Neural crest cell (in vitro differentiated cells): ENCODE measurements around the gene ANKK1. TPM values are rescaled to one million over a fixed set of nuclear protein-coding genes. Genes with fewer than 3 reads are reported as not detected.

Source experiments
- DNase-seq: peaks from one replicate; pipeline ENCODE4 v3.0.0; 2021; ENCODE audit warnings: low read depth, mixed read lengths, low spot score
- H3K27ac Mint-ChIP-seq: one replicate; pipeline ENCODE4 v1.8.0; 2021; ENCODE audit warnings: mild to moderate bottlenecking, mixed read lengths; ENCODE audit not compliant: unreplicated experiment
- H3K27me3 Mint-ChIP-seq: 2 replicates; pipeline ENCODE4 v1.8.0; 2021; ENCODE audit warnings: low read depth, mild to moderate bottlenecking, mixed read lengths
- H3K36me3 Mint-ChIP-seq: 2 replicates; pipeline ENCODE4 v1.8.0; 2021; ENCODE audit warnings: low read depth, mild to moderate bottlenecking, mixed read lengths
- H3K4me1 Mint-ChIP-seq: 2 replicates; pipeline ENCODE4 v1.8.0; 2021; ENCODE audit warnings: mixed read lengths
- H3K4me3 Mint-ChIP-seq: one replicate; pipeline ENCODE4 v1.8.0; 2021; ENCODE audit warnings: mild to moderate bottlenecking, mixed read lengths
- H3K9me3 Mint-ChIP-seq: 2 replicates; pipeline ENCODE4 v1.8.0; 2021; ENCODE audit warnings: mixed read lengths
- CTCF ChIP-seq: fragments of 200-600 bp; sonication (generic); conservative IDR thresholded peaks from 2 replicates; pipeline ENCODE4 v1.5.0; 2021; ENCODE audit warnings: antibody characterized with exemption, mild to moderate bottlenecking
- total RNA-seq: library from RNA; stranded (reverse); gene quantifications from 2 replicates; pipeline ENCODE4 v1.2.1, GENCODE V29; 2021

ANKK1 gene
- total RNA-seq, 1 donor from 2014 or later = 0.09 TPM

- H3K4me1 Mint-ChIP-seq = no peaks in the 10 kb centered on the region
- no peak overlapping the region for H3K4me3 Mint-ChIP-seq
- peaks cover 21% of the 10 kb centered on the region for H3K27me3 Mint-ChIP-seq
- H3K27ac Mint-ChIP-seq = no peak overlapping the region
- DNase-seq = no peak
- TF ChIP-seq CTCF = no peak
- H3K36me3 Mint-ChIP-seq = no peaks in the 10 kb centered on the region
- H3K9me3 Mint-ChIP-seq = no peaks in the 10 kb centered on the region
These were observed 17.4 kb downstream of the ANKK1 start for GRCh38 chr11:113404859-113405430.

DNA sequence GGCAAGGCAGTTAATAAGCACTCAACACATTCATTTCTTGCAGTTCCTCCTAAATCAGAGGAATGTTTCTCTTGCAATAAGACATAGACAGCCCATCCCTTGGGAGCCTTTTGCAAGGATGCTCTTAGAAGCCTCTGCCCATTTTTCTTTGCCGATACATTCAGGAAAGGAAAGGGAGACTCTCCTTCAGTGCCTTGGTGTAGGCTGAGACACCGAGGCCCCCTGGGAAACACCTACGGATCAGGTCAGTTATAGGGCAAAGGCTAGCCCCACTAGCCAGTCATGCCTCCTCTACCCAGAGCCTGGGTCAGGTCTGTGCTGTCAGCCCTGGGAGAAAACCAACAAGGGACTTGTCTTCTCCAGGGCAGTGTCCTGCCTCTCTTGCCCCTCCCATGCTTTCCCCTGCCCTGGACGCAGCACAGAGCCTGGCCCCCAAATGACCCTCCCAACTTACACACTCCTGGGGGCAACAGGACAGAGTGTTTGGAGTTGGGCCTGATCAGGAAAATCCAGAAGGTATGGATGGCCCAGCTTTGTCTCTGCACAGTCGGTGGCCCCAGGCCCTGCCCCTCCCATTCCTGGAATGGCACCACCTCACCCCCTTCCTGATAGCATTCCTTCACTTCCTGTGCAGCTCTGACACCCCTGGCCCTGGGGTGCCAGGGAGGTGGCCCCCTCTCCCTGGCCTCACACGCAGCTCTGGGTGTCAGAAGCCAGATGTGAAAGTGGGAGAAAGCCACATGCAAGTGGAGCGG is 18.3 kb downstream of the ANKK1 start:
- no peak for DNase-seq
- Mint-ChIP-seq H3K9me3 (no peaks in the 10 kb centered on the region), H3K36me3 (no peaks in the 10 kb centered on the region), H3K4me1 (no peaks in the 10 kb centered on the region), H3K27ac (no peak overlapping the region), H3K4me3 (no peak overlapping the region), H3K27me3 (peaks cover 21% of the 10 kb centered on the region)
- TF ChIP-seq CTCF = no peak

DNA sequence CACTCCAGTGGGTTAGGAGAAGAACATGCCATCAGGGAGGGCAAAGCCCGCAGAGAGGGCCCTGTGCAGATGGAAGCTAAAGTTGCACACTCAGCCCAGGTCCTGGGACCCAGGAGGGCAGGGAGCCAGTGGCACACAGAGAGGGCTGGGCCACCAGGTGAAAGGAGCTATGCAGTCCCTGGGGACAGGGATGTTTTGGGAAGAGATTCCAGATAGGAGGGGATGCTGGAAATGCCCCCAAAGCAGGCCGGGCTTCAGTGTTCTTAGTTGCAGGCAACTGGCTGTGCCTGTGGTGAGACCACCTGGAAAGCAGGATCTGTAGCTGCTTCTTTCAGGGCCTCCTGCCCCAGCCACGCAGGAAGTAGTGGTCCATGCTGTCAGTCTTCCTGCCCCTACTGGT is 19.6 kb downstream of the ANKK1 start:
- Mint-ChIP-seq H3K9me3 (no peaks in the 10 kb centered on the region), H3K36me3 (no peaks in the 10 kb centered on the region), H3K27me3 (peaks cover 19% of the 10 kb centered on the region), H3K4me1 (no peaks in the 10 kb centered on the region), H3K4me3 (no peak overlapping the region), H3K27ac (no peak overlapping the region)
- DNase-seq = no peak
- no peak for TF ChIP-seq CTCF

- no peaks in the 10 kb centered on the region for H3K36me3 Mint-ChIP-seq
- no peak for TF ChIP-seq CTCF
- DNase-seq = no peak
- H3K4me1 Mint-ChIP-seq = no peaks in the 10 kb centered on the region
- no peaks in the 10 kb centered on the region for H3K9me3 Mint-ChIP-seq
- no peak overlapping the region for H3K27ac Mint-ChIP-seq
- peaks cover 10% of the 10 kb centered on the region for H3K27me3 Mint-ChIP-seq
- H3K4me3 Mint-ChIP-seq = no peak overlapping the region
These were observed 20.6 kb downstream of the ANKK1 start for GRCh38 chr11:113408206-113408605.

DNA sequence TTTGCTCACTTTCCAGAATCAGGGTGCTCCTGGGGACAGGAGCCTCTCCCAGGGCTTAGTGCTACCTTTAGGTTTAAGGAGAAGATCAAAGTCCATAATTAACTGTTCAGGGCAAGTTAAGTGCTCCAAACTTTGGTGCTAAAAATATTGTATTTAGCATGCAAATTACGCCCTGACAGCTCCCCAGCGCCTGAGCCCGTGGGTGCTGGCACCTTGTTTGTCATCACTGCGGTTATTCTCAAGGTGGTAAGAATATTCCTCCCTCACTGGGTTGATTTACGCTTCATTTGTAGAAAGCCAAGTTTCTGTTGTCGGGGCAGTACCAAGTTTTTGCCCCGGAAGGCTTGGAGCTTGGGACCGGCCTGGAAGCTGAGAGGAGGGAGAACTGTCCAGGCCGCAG is 21.3 kb downstream of the ANKK1 start:
- TF ChIP-seq CTCF = no peak
- no peak for DNase-seq
- Mint-ChIP-seq H3K27me3 (peaks cover 4% of the 10 kb centered on the region), H3K4me3 (no peak overlapping the region), H3K4me1 (no peaks in the 10 kb centered on the region), H3K27ac (no peak overlapping the region), H3K9me3 (no peaks in the 10 kb centered on the region), H3K36me3 (no peaks in the 10 kb centered on the region)
